HepG2 (cell line): ENCODE measurements around the gene DOCK3. TPM values are rescaled to one million over a fixed set of nuclear protein-coding genes. Genes with fewer than 3 reads are reported as not detected.
A peak's percentile ranks its signal among the peaks of the same experiment; 100 is the strongest.

ENCODE experiments used
- ATAC-seq: fragments of 200-7000 bp; cut with Tn5 transposase; 3 replicates; pipeline ENCODE4 v1.9.1; 2020; ENCODE audit warnings: mild to moderate bottlenecking, moderate library complexity
- BruUV-seq: library from RNA; stranded (reverse); fragments of 400-500 nt; replicated peaks from 2 replicates; lab custom pipeline; 2021; lab: Mats Ljungman, UMichigan
- CTCF ChIA-PET: fragments of 300-600 bp; formaldehyde crosslinking; extraction: SDS; loops from one replicate; lab custom pipeline; 2021; ENCODE audit warnings: low total read pairs, inconsistent platforms, low intra/inter-chr PET ratio; lab: Yijun Ruan, JAX
- POLR2A ChIA-PET: fragments of 350-600 bp; sonication (Branson Sonifier 250); formaldehyde crosslinking; loops from one replicate; lab custom pipeline; 2020; ENCODE audit warnings: antibody characterized with exemption, inconsistent platforms; lab: Yijun Ruan, JAX
- DNase-seq: peaks from one replicate; pipeline ENCODE4 v3.0.0-alpha.2; 2015; ENCODE audit warnings: low spot score
- FAIRE-seq: peaks from 3 replicates; lab custom pipeline; 2011; peaks lifted over from hg19 to GRCh38; lab: Jason Lieb, UNC
- H2AFZ ChIP-seq: one replicate; pipeline ENCODE4 v1.6.1; 2011; ENCODE audit warnings: low read length, inconsistent platforms
- H3K27ac ChIP-seq: fragments of 300-600 bp; 3 replicates; pipeline ENCODE4 v1.8.0; 2011; ENCODE audit warnings: mixed run types, mild to moderate bottlenecking, mixed read lengths, low read length, inconsistent platforms; ENCODE audit not compliant: insufficient read depth; ENCODE audit errors: extremely low read length
- H3K27me3 ChIP-seq, 2 experiments: fragments of 200-600 bp in 1 of 2; 2 replicates in 1 of 2; 3 replicates in 1 of 2; pipeline versions ENCODE4 v1.6.0 to v1.8.0; 2011; ENCODE audit warnings: low read length in 2 of 2, mild to moderate bottlenecking in 2 of 2, moderate library complexity in 2 of 2, inconsistent platforms in 1 of 2; ENCODE audit not compliant: insufficient read depth in 2 of 2, control insufficient read depth in 1 of 2
- H3K36me3 ChIP-seq, 2 experiments: fragments of 200-600 bp in 1 of 2; replicated peaks in 1 of 2; 2 replicates in 1 of 2; 3 replicates in 1 of 2; pipeline versions ENCODE4 v1.5.1 to v1.8.0; 2011; ENCODE audit warnings: low read length in 2 of 2, inconsistent platforms in 1 of 2; ENCODE audit not compliant: insufficient read depth in 2 of 2, control insufficient read depth in 1 of 2
- H3K4me1 ChIP-seq: 2 replicates; pipeline ENCODE4 v1.5.1; 2012; ENCODE audit warnings: low read length, inconsistent platforms; ENCODE audit not compliant: insufficient read depth
- H3K4me2 ChIP-seq: 2 replicates; pipeline ENCODE4 v1.6.0; 2011; ENCODE audit warnings: low read depth, low read length, inconsistent platforms
- H3K4me3 ChIP-seq, 3 experiments: fragments of 200-600 bp in 1 of 3; sonication (generic), shearing (Covaris generic) in 1 of 3; replicated peaks in 1 of 3; 2 replicates each; pipeline ENCODE4 v1.5.1; 2011 to 2016; ENCODE audit warnings: low read length in 3 of 3, inconsistent platforms in 2 of 3, low read depth in 2 of 3, mild to moderate bottlenecking in 2 of 3, control low read depth in 1 of 3, mixed read lengths in 1 of 3; ENCODE audit not compliant: insufficient read depth in 1 of 3
- H3K79me2 ChIP-seq: one replicate; pipeline ENCODE4 v1.6.1; 2011; ENCODE audit warnings: low read length, inconsistent platforms; ENCODE audit not compliant: insufficient read depth
- H3K9ac ChIP-seq: 2 replicates; pipeline ENCODE4 v1.6.0; 2011; ENCODE audit warnings: mild to moderate bottlenecking, low read depth, low read length, inconsistent platforms; ENCODE audit not compliant: insufficient read depth
- H3K9me3 ChIP-seq: 2 replicates; pipeline ENCODE4 v1.5.1; 2012; ENCODE audit warnings: mild to moderate bottlenecking, low read length
- H4K20me1 ChIP-seq: 2 replicates; pipeline ENCODE4 v1.6.0; 2011; ENCODE audit warnings: inconsistent platforms, mild to moderate bottlenecking, low read length, moderate library complexity; ENCODE audit not compliant: insufficient read depth
- ATF7 ChIP-seq, 2 experiments: fragments of 450-650 bp in 1 of 2; sonication (generic) in 1 of 2; formaldehyde crosslinking in 1 of 2; IDR thresholded peaks; 2 replicates each; pipeline versions ENCODE4 v1.4.0 to v1.6.1; 2016 to 2020; ENCODE audit warnings: antibody characterized with exemption in 1 of 2, mild to moderate bottlenecking in 1 of 2, missing genetic modification reagents in 1 of 2
- CEBPZ ChIP-seq: IDR thresholded peaks from 2 replicates; pipeline ENCODE4 v1.6.1; 2012; ENCODE audit warnings: low read length, improper control_type of control experiment
- HINFP ChIP-seq: sonication (generic); formaldehyde crosslinking; IDR thresholded peaks from 2 replicates; pipeline ENCODE4 v1.4.0; 2020; ENCODE audit warnings: low read depth, mild to moderate bottlenecking, missing genetic modification reagents
- STAT5B ChIP-seq: sonication (generic); formaldehyde crosslinking; IDR thresholded peaks from 2 replicates; pipeline ENCODE4 v1.4.0; 2020; ENCODE audit warnings: missing genetic modification reagents
- ZBTB37 ChIP-seq: sonication (generic); formaldehyde crosslinking; IDR thresholded peaks from 2 replicates; pipeline ENCODE4 v1.4.0; 2020; ENCODE audit warnings: mild to moderate bottlenecking, missing genetic modification reagents
- ZNF552 ChIP-seq: sonication (generic); formaldehyde crosslinking; IDR thresholded peaks from 2 replicates; pipeline ENCODE4 v1.9.0; 2022; ENCODE audit warnings: missing genetic modification reagents, mild to moderate bottlenecking, borderline replicate concordance
- ZNF720 ChIP-seq: sonication (generic); formaldehyde crosslinking; IDR thresholded peaks from 2 replicates; pipeline ENCODE4 v1.4.0; 2020; ENCODE audit warnings: missing genetic modification reagents
- ZZZ3 ChIP-seq: sonication (generic); formaldehyde crosslinking; IDR thresholded peaks from 2 replicates; pipeline ENCODE4 v1.4.0; 2020; ENCODE audit warnings: missing genetic modification reagents, mild to moderate bottlenecking, borderline replicate concordance
- WGBS: methylation state at CpG from one replicate; pipeline ENCODE4 v1.1.6; 2017; ENCODE audit warnings: low lambda C conversion rate; 5-methylcytosine and 5-hydroxymethylcytosine counted together
- in situ Hi-C: cut with HindIII; loops from 2 replicates; pipeline ENCODE4 v1.10.0; 2017; ENCODE audit warnings: low pct_unique_long_range_greater_than_20kb; ENCODE audit not compliant: extremely low pct_ligation_motif_present
- intact Hi-C: fragments of 100-400 bp; cut with micrococcal nuclease; formaldehyde crosslinking; loops from one replicate; pipeline ENCODE4 v1.10.0; 2022; ENCODE audit not compliant: unreplicated experiment
- polyA plus RNA-seq, 8 experiments: library from polyadenylated mRNA; depleted of rRNA in 3 of 8; stranded (reverse) in 7 of 8; unstranded in 1 of 8; fragments of >200 nt; fragmentation: Illumina TruSeq in 4 of 8; extraction: Trizol in 4 of 8; gene quantifications; 2 replicates each; pipeline versions ENCODE4 v1.2.1 to v1.2.3, GENCODE V29; 2011 to 2016; ENCODE audit warnings: low read depth in 4 of 8, missing spikeins in 1 of 8, mixed read lengths in 1 of 8; ENCODE audit not compliant: insufficient read depth in 1 of 8
- total RNA-seq, 5 experiments: library from RNA; depleted of rRNA; stranded (reverse); fragments of >200 nt; fragmentation: Illumina TruSeq; extraction: Trizol; gene quantifications; 2 replicates each; pipeline ENCODE4 v1.2.3, GENCODE V29; 2016; ENCODE audit warnings: low read depth in 1 of 5

The DOCK3 gene
- total and polyA plus RNA-seq, 2 of the 13 experiments (the other 11 are each of a cell fraction or from before 2014, with no cell fraction given), result not detected

GRCh38 chr3:51002495-51002894, 327.8 kb downstream of the DOCK3 start (continued):
- TF ChIP-seq ZBTB37 (CRISPR knock-in tag), result no peak
- no peak for TF ChIP-seq ZNF720 (CRISPR knock-in tag)
- TF ChIP-seq HINFP (CRISPR knock-in tag), result no peak
- TF ChIP-seq ZZZ3 (CRISPR knock-in tag), result no peak
- no peak for TF ChIP-seq CEBPZ

GRCh38 chr3:51004235-51004634, 329.5 kb downstream of the DOCK3 start:
- no peak overlapping the region for H3K27ac ChIP-seq
- no peak overlapping the region for H2AFZ ChIP-seq
- no peaks in the 10 kb centered on the region for H3K9me3 ChIP-seq
- ATAC-seq (no peak), DNase-seq (no peak), FAIRE-seq (no peak)
- H3K27me3 ChIP-seq, result no peaks in the 10 kb centered on the region
- H3K4me2 ChIP-seq, result no peak overlapping the region
- TF ChIP-seq ZNF552 (CRISPR knock-in tag), result no peak
- TF ChIP-seq STAT5B, result no peak
- TF ChIP-seq ATF7 (IDR thresholded peaks at IDR 0.05), result peak; percentile 70
- TF ChIP-seq ATF7 (CRISPR knock-in tag; IDR thresholded peaks at IDR 0.05), result no peak
- POLR2A ChIA-PET, result no interaction called here
- H3K4me1 ChIP-seq, result peaks cover 29% of the 10 kb centered on the region
- WGBS, result 9% methylated on average over 2 of the region's 2 CpGs
- BruUV-seq, result no TSS peak
- H4K20me1 ChIP-seq, result no peaks in the 10 kb centered on the region
- CTCF ChIA-PET, result no interaction called here
- intact Hi-C loops (no loop called here), in situ Hi-C loops (no loop called here)
- no peak overlapping the region for H3K4me3 ChIP-seq
- H3K36me3 ChIP-seq, result no peaks in the 10 kb centered on the region
- no peaks in the 10 kb centered on the region for H3K79me2 ChIP-seq
- H3K9ac ChIP-seq, result no peak overlapping the region
